Adrenal gland (tissue), 12 donors: ENCODE results near the gene FASN. TPM values are rescaled to one million over a fixed set of nuclear protein-coding genes. Genes with fewer than 3 reads are reported as not detected.

Experiments
- DNase-seq, 7 donors: peaks; one replicate each; pipeline ENCODE4 v3.0.0-alpha.2; 2019 to 2020
- H3K27ac ChIP-seq, 5 donors: fragments of 200-600 bp; sonication (generic) in 4 of 5; 1 replicate in 3 of 5; 2 replicates in 2 of 5; pipeline versions ENCODE4 v1.5.1 to v1.8.0; 2016 to 2020; ENCODE audit warnings: mild to moderate bottlenecking in 1 of 5
- H3K27me3 ChIP-seq: fragments of 200-600 bp; 2 replicates; pipeline ENCODE4 v1.8.0; 2021
- H3K36me3 ChIP-seq, 2 donors: fragments of 200-600 bp; replicated peaks in 1 of 2; 1 replicate in 1 of 2; 2 replicates in 1 of 2; pipeline versions ENCODE4 v1.5.1 to v1.8.0; 2018 to 2022
- H3K4me1 ChIP-seq, 2 donors: fragments of 200-600 bp; replicated peaks in 1 of 2; 1 replicate in 1 of 2; 2 replicates in 1 of 2; pipeline versions ENCODE4 v1.5.1 to v1.8.0; 2018 to 2021
- H3K4me3 ChIP-seq, 4 donors: fragments of 200-600 bp; sonication (generic) in 3 of 4; one replicate each; pipeline ENCODE4 v1.5.1; 2016 to 2018
- H3K9me3 ChIP-seq, 3 donors: fragments of 200-600 bp; sonication (generic) in 1 of 3; replicated peaks in 1 of 3; 1 replicate in 2 of 3; 2 replicates in 1 of 3; pipeline versions ENCODE4 v1.5.1 to v1.8.0; 2016 to 2021
- CTCF ChIP-seq, 6 experiments: fragments of 450-650 bp in 4 of 6; fragments of 200-600 bp in 2 of 6; sonication (generic) in 1 of 6; IDR thresholded peaks; 1 replicate in 5 of 6; 2 replicates in 1 of 6; pipeline versions ENCODE4 v1.5.1 to v1.8.0; 2016 to 2021; ENCODE audit warnings: antibody characterized with exemption in 6 of 6, mild to moderate bottlenecking in 2 of 6, moderate library complexity in 1 of 6
- POLR2A ChIP-seq, 2 donors: fragments of 450-650 bp; IDR thresholded peaks; one replicate each; pipeline ENCODE4 v1.6.1; 2017; ENCODE audit warnings: antibody characterized with exemption in 2 of 2, mild to moderate bottlenecking in 2 of 2, moderate library complexity in 1 of 2
- WGBS, 4 donors: extraction: QIAGEN DNeasy Blood & Tissue Kit in 2 of 4; methylation state at CpG; one replicate each; pipeline versions ENCODE4 v1.1.5 to v1.1.7; 2013 to 2017; 5-methylcytosine and 5-hydroxymethylcytosine counted together
- intact Hi-C, 2 donors: fragments of 100-400 bp; cut with DNase I; formaldehyde crosslinking; loops; one replicate each; pipeline versions ENCODE4 v1.14.1 to v1.15.0; 2022 to 2023
- polyA plus RNA-seq, 3 donors: library from polyadenylated mRNA; stranded (reverse); fragments of 200-250 nt in 2 of 3; fragments of 350-450 nt in 1 of 3; fragmentation: Illumina TruSeq in 1 of 3; extraction: RNeasy Lipid Tissue Mini Kit (QIAGEN cat#74804) in 1 of 3; gene quantifications; one replicate each; pipeline ENCODE4 v1.2.3, GENCODE V29; 2013 to 2014
- total RNA-seq, 9 donors: library from RNA; depleted of rRNA in 4 of 9; stranded (reverse); fragments of >200 nt in 4 of 9; fragments of 120-200 nt in 1 of 9; fragmentation: NEBNext Ultra II Directional in 1 of 9; extraction: Animal tissue kit (Norgen Biotek cat#: 25700) in 1 of 9; gene quantifications; one replicate each; pipeline versions ENCODE4 v1.1.0 to v1.2.4, GENCODE V29; 2013 to 2023
- donor health status: healthy with polysubstance abuse.
- donor health status: Bipolar disorder and iron deficiency.
- donor health status: DM: yes; HTN: yes; CAD: no.
- donor health status: DM: no; HTN: no; CAD: no.
- donor health status: DM: no; HTN: no; CAD: no.
- donor health status: DM: yes; HTN: yes; CAD: no.

Gene FASN
- total and polyA plus RNA-seq, 12 donors, result 18.9 to 276 (median 79.7) TPM

- WGBS, 4 donors, result 89 to 90% (median 90%) methylated on average over 22 of the region's 22 CpGs
- intact Hi-C loops, result no loop called here
These were observed 19.4 kb upstream of the FASN start for GRCh38 chr17:82117139-82118090.

DNA sequence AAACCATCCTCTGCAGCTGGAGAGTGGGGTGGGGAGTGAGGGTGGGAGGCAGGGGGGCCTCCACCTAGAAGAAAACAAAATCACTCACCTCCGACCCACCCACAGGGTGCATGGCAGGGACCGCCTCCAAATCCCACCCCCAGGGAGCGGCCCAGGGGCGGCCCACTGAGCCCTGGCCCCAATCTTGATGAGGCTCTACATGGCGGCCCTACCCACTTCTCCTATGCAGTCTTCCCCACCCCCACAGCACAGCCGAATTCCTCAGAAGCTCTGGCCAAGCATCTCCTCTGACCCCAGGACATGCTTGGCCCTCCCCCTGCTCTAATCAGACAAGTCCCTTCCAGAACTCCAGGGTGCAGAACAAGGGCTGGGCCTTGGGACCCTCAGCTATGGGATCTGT lies 18.2 kb upstream of the FASN start:
- Histone ChIP-seq H3K4me1 (no peaks in the 10 kb centered on the region), H3K27me3 (no peaks in the 10 kb centered on the region), H3K36me3 (peaks cover 0 to 7% of the 10 kb centered on the region in 2 donors), H3K4me3 (no peak overlapping the region), H3K27ac (no peak overlapping the region), H3K9me3 (no peaks in the 10 kb centered on the region)
- TF ChIP-seq CTCF (IDR thresholded peaks at IDR 0.05) (no peak), POLR2A (IDR thresholded peaks at IDR 0.05) (no peak)
- no peak for DNase-seq
- WGBS, 4 donors, result 76 to 95% (median 83%) methylated on average over 3 to 6 of the region's 6 CpGs
- intact Hi-C loops, result no loop called here

More at GRCh38 chr17:82117139-82118090, 19.4 kb upstream of the FASN start:
- Histone ChIP-seq H3K27me3 (no peaks in the 10 kb centered on the region), H3K4me3 (no peak overlapping the region), H3K9me3 (no peaks in the 10 kb centered on the region), H3K27ac (no peak overlapping the region), H3K4me1 (no peaks in the 10 kb centered on the region), H3K36me3 (peaks cover 0 to 7% of the 10 kb centered on the region in 2 donors)
- DNase-seq, result no peak
- TF ChIP-seq POLR2A (IDR thresholded peaks at IDR 0.05), result no peak
- no peak for TF ChIP-seq CTCF (IDR thresholded peaks at IDR 0.05)

DNA sequence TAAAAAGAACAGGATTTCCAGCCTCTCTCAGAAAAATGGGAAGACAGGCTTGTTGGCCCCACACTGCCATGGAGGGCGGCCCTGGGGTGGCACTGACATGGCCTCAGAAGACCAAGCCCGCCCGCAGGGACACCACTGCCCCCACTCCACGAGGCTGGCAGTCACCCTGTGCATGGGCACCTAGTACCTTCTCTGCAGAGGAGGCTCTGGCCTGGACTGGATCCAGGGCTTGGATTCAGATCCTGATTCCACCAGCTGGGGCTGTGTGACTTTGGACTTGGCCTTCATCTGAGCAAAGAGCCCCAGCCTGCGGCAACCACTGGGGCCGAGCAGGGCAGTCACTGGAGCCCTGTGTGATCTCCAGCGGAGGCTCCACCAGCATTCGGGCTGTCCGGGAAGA lies 16.8 kb upstream of the FASN start:
- H3K27me3 ChIP-seq, result no peaks in the 10 kb centered on the region
- intact Hi-C loops, result loop anchor here in 1 of 2 donors (5.0 kb wide), 1 partner anchor 312 kb away; no protein-coding TSS in a partner anchor
- H3K27ac ChIP-seq, result no peak overlapping the region
- H3K4me3 ChIP-seq, result no peak overlapping the region
- H3K9me3 ChIP-seq, result no peaks in the 10 kb centered on the region
- 81 to 98% (median 95%) methylated on average over 3 to 9 of the region's 9 CpGs for WGBS, 4 donors
- H3K36me3 ChIP-seq, result peaks cover 0 to 7% of the 10 kb centered on the region in 2 donors
- no peak for DNase-seq
- no peaks in the 10 kb centered on the region for H3K4me1 ChIP-seq
- TF ChIP-seq POLR2A (IDR thresholded peaks at IDR 0.05), result no peak
- TF ChIP-seq CTCF (IDR thresholded peaks at IDR 0.05), result no peak

DNA sequence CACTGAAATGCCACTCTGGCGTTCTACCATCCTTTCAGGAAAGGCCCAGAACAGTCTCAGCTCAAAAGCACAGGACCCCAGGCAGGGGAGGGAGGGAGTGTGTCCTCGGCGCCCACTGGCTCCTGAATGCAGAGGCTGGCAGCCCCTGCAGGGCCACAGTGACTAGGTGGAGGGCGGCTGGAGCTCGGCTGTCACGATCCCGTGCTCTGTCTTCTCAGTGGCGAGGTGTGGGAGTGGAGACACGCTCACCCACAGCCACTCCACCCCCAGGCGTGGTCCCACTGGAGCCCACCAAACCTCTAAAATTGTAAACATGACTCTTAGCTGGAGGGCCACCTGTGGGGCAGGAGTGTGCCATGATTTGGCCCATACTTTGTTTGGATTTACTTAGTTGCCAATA lies 16.4 kb upstream of the FASN start:
- 91 to 96% (median 95%) methylated on average over 6 to 10 of the region's 10 CpGs for WGBS, 4 donors
- H3K9me3 ChIP-seq, result no peaks in the 10 kb centered on the region
- no peak overlapping the region for H3K4me3 ChIP-seq
- no peak for DNase-seq
- no peaks in the 10 kb centered on the region for H3K4me1 ChIP-seq
- TF ChIP-seq CTCF (IDR thresholded peaks at IDR 0.05), result no peak
- no peak for TF ChIP-seq POLR2A (IDR thresholded peaks at IDR 0.05)
- peaks cover 0 to 7% of the 10 kb centered on the region in 2 donors for H3K36me3 ChIP-seq
- intact Hi-C loops, result loop anchor here in 1 of 2 donors (5.0 kb wide), 1 partner anchor 313 kb away; no protein-coding TSS in a partner anchor
- H3K27me3 ChIP-seq, result no peaks in the 10 kb centered on the region
- H3K27ac ChIP-seq, result no peak overlapping the region
